Bone marrow (tissue), 2 donors: ENCODE data around the gene HERPUD1.
"Not testable (repeated sequence)": the region's sequence is repeated elsewhere in the genome, so short reads cannot be mapped to it uniquely, and the experiment has no call there.

Experiments used
- DNase-seq, 2 donors: peaks; one replicate each; lab custom pipeline; 2025; lab: John Stamatoyannopoulos, UW

The HERPUD1 gene

GRCh38 chr16:56931892-56932720 lies at the start of gene HERPUD1:
Gene HERPUD1 (plus strand): TSS chr16:56932142. CDS start chr16:56932245, 103 bp downstream.
- DNase-seq = peak; percentile 91 to 94

- no peak for DNase-seq
Measured at GRCh38 chr16:56883586-56883985, 48.4 kb upstream of the HERPUD1 start.

DNA sequence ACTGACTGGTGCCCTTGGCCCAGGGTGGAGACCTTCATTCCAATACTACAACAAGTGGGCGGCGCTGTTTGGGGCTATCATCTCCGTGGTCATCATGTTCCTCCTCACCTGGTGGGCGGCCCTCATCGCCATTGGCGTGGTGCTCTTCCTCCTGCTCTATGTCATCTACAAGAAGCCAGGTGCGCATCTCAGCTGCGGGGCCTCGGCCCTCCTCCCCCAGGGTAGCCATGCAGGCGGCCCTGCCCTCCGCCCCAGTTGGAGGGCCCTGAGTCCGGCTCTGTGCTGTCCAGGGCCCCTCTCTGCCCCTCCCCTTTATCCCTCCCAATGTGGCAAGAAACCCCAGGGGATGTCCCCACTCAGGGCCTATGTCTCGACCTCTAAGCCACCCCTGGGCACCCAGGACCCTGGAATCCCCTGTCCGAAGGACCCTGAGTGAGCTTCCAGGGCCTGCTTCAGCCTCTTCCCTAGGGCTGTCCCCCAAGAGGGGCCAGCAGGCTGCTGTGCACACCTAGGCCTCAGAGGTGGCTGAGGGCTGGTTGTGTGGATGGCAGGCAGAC lies 47.8 kb upstream of the HERPUD1 start:
- DNase-seq = no peak

GRCh38 chr16:56884929-56885328 lies 47.0 kb upstream of the HERPUD1 start:
- not testable (repeated sequence) for DNase-seq

DNA sequence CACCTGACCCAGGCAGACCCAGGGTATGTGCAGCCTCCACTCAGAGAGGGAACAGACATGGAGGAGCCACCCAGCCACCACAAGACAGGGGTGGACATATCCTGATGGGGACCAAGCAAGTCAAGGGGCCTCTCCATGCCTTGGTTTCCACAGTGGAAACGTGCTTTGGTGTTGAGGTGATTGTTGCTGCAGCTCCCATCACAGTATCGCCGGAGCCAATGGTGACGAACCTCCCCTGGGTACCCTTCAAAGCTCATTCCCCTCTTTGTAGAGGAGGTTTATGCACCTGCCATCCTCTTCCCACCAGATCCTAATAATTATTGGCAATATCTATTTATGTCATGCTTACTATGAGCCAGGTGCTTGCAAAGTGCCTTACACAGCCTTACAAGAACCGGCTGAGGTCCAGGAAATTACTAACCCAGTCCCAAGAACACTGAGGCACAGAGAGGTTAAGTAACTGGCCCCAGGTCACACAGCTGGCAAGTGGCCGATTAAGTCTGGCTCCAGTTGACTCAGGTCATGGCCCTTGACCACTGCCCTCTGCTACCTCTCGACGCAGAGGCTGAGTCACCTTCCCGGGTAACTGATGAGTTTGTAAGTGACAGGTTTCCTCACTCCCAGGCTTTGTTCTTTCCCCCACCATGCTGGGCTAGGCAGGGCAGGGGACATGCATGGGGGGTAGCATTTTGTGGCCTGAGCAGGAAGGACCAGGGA lies 46.3 kb upstream of the HERPUD1 start:
- no peak for DNase-seq

- no peak for DNase-seq
Measured at GRCh38 chr16:56886296-56886695, 45.6 kb upstream of the HERPUD1 start.

DNA sequence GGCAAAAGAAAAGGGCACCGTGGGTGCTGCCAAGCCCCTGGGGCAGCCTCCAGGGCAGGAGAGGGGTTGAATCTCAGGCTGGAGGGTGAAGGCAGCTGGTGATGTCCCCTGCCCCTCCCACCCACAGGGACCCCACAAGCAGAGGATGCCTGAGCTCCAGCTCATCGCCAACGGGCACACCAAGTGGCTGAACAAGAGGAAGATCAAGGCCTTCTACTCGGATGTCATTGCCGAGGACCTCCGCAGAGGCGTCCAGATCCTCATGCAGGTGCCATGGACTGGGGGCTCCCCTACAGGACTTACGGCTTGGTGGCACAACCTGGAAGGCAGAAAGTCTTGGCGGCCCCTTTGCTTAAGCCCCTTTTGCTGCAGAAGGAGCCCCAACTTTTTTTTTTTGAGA lies 45.1 kb upstream of the HERPUD1 start:
- no peak for DNase-seq

- no peak for DNase-seq
Measured at GRCh38 chr16:56888806-56889205, 43.1 kb upstream of the HERPUD1 start.

GRCh38 chr16:56889206-56889605 lies 42.7 kb upstream of the HERPUD1 start:
- no peak for DNase-seq

GRCh38 chr16:56891685-56892084 lies 40.3 kb upstream of the HERPUD1 start:
- no peak for DNase-seq

DNA sequence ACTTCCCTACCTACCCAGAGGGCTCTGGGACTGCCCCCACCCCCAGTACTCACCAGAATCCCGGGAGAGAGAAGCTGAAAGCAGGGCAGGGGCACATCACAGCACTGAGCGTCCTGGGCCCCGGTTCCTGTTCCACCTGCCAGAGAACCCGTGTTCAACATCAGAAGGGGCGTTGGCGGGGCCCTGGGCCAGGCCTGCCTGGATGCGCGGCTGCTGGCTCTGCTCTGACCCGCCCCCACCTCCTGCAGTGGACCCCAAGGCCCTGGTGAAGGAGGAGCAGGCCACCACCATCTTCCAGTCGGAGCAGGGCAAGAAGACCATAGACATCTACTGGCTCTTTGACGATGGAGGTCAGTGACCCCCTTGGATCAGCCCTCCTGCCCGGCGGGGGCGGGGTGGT lies 39.2 kb upstream of the HERPUD1 start:
- no peak for DNase-seq

- DNase-seq = no peak
Measured at GRCh38 chr16:56894331-56894917, 37.5 kb upstream of the HERPUD1 start.

DNA sequence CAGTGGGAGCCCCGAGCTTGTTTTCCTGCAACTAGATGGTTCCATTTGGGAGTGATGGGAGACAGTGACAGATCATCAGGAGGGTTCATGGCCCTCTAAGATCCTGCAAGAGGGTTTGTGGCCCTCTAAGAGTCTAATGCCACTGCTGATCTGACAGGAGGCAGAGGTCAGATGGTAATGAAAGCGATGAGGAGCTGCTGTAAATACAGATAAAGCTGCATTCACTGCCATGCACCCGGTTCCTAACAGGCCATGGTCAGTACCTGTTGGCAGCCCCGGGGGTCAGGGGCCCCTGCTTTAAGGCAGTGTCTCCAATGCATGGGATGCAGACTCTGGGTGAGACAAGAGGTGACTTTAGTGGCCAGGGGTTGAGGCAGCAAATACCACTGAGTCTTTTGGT lies 36.1 kb upstream of the HERPUD1 start:
- DNase-seq = no peak

- no peak for DNase-seq
Measured at GRCh38 chr16:56896244-56896643, 35.7 kb upstream of the HERPUD1 start.

DNA sequence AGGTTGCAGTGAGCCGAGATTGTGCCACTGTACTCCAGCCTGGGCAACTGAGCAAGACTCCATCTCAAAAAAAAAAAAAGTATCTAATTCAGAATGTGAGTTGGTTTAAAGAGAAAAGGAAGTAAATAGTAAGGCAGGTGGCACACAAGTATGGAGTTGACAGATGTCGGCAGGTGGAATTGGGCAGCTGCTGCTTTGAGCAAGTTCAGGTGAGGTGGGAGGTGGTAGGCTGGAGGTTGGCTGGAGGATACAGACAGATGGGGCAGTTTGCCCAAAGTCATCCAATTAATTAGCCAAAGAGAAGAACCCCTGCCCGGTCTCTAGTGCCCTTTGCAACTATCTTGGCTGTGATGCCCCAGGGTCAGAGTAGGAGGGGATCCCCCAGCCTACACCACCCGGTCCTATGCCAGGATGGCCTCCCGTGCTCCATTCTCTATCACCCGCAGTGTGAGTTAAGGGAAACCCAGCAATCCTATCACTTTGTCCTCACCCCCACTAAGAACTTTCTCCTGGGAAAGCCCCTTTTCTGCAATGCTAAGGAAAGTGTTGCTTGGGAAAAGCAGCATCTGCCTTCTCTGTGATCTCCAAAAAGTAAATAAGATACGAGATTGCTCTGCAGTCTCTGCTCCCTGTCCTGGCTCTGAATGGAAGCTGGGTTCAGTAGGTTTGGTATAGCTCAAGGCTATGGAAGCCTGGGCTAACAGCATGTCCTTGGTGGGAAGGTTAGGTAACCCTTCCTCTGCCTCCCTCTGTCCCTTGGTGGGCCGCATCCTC lies 34.7 kb upstream of the HERPUD1 start:
- no peak for DNase-seq

DNA sequence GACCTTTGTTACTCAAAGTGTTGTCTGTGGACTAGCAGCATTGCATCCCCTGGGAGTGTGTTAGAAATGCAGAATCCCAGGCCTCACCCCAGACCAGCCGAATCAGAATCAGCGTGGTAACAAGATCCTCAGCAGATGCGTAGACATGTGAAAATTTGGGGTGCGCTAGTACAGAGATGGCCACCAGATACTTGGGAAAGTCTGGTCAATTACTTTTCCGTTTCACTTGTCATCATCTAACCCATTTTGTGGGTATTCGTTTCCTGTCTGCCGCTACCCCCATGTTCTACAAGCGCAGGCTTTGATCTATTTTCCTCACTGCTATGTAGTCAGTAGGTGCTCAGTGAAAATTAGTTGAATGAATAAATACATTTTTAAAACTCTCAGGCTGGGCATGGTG lies 33.1 kb upstream of the HERPUD1 start:
- no peak for DNase-seq

GRCh38 chr16:56903866-56904265 lies 28.1 kb upstream of the HERPUD1 start:
- DNase-seq = no peak

DNA sequence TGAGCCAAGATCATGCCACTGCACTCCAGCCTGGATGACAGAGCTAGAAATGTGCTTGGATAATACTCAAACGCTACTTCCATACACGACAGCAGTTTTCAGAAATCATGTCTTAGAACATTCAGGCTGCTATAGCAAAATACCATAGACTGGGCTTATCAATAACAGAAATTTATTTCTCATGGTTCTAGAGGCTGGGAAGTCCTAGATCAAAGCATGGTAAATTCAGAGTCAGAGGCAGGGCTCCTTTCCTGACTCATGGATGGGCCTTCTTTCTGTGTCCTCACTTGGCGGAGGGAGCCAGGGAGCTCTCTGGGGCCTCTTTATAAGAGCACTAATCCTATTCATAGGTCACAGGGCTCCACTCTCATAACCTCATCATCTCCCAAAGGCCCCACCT lies 24.5 kb upstream of the HERPUD1 start:
- DNase-seq = no peak

DNA sequence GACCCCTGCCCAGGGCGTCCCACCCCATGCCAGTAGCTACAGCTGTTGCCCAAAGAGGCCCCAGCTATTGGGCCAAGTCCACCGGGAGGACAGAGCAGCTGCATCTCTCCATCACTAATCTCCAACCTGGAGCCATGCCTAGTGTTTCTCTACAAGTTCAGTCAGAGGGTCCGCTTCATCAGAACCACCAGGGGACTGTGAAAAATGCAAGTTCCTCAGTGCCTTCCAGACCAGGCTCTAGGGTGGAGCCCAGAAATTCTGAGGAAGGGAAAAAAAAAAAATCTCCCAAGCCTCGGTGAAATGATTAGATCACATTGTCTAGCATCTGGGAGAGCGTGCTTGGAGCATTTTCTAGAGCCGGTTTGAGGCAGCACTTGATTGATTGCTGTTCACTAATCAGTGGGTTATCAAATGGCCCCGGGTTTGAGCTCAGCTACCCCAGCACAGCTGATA lies 22.4 kb upstream of the HERPUD1 start:
- DNase-seq = no peak

DNA sequence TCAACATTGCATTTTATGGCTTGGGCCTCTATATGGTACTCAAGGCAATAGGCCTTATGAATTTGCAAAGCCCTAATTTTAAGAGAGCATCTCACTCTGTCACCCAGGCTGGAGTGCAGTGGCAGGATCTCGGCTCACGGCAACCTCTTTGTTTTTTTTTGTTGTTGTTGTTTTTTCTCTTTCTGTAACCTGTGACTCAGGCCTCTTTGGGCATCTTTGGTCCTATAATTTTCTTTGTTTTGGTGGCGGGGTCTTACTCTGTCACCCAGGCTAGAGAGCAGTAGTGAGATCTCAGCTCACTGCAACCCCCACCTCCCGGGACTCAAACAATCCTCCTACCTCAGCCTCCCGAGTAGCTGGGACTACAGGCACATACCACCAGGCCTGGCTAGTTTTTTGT lies 21.8 kb upstream of the HERPUD1 start:
- no peak for DNase-seq

DNA sequence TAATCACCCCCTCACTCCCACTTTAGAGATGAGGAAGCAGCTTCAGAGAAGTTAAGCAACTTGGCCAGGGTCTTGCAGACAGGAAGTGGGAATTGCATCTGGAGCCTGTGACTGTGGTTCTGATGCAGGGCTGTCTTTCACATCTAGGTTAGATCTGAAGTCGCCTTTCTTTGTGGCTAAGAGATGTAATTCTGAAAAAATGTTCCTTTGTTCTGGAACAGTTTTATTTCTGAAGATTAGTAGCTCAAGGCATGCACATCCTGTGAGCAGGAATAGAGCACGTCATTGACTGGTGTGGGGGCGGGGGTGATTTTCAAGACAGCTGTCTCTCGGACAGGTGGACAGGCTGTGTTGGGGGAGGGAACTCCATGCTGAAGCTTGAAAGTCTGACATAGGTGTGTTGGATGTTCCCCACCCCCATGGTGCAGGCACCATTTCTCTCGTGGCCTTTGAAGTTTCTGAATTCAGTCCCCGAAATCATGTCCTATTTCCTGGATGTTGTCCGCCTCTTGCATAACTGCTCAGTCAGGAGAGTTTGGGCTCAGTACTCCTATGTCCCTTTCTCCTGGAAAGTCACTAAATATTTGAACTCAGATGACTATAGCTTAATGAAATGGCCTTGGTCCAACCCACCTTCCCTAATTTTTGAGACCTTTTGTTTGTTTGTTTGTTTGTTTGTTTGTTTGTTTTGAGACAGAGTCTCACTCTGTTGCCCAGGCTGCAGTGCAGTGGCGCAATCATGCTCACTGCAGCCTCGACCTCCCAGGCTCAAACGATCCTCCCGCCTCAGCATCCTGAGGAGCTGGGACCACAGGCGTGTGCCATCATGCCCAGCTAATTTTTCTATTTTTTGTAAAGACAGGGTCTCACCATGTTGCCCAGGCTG lies 21.0 kb upstream of the HERPUD1 start:
- DNase-seq = peak in 1 of 2 donors; percentile 37
